Anterior cingulate cortex (tissue), 58 donors: ENCODE measurements around the gene LMX1B.

Experiments
- DNase-seq, 58 donors: peaks; one replicate each; lab custom pipeline; 2025; lab: John Stamatoyannopoulos, UW

The LMX1B gene

GRCh38 chr9:126692041-126692758 lies 78.5 kb downstream of the LMX1B start:
- DNase-seq, result no peak

GRCh38 chr9:126692759-126693427 lies 79.2 kb downstream of the LMX1B start:
- no peak for DNase-seq

- DNase-seq, result no peak
Observed at GRCh38 chr9:126693428-126693944, 79.8 kb downstream of the LMX1B start.

- no peak for DNase-seq
Observed at GRCh38 chr9:126694206-126695081, 80.7 kb downstream of the LMX1B start.

GRCh38 chr9:126695186-126695585 lies 81.5 kb downstream of the LMX1B start:
- DNase-seq, result no peak

GRCh38 chr9:126695701-126696400 lies 82.1 kb downstream of the LMX1B start:
- DNase-seq, result no peak

GRCh38 chr9:126696401-126697145 lies 82.8 kb downstream of the LMX1B start:
- DNase-seq, result no peak

GRCh38 chr9:126697330-126697729 lies 83.6 kb downstream of the LMX1B start:
- no peak for DNase-seq

GRCh38 chr9:126698251-126698650 lies 84.5 kb downstream of the LMX1B start:
- DNase-seq, result no peak

- DNase-seq, result no peak
Observed at GRCh38 chr9:126698756-126699155, 85.0 kb downstream of the LMX1B start.

- DNase-seq, result no peak
Observed at GRCh38 chr9:126699401-126699881, 85.7 kb downstream of the LMX1B start.

GRCh38 chr9:126700296-126700695 lies 86.6 kb downstream of the LMX1B start:
- DNase-seq, result no peak

GRCh38 chr9:126700903-126701812 lies 87.4 kb downstream of the LMX1B start:
- DNase-seq, result no peak

GRCh38 chr9:126701813-126702140 lies 88.0 kb downstream of the LMX1B start:
- DNase-seq, result no peak

- no peak for DNase-seq
Observed at GRCh38 chr9:126702151-126703001, 88.6 kb downstream of the LMX1B start.

- DNase-seq, result no peak
Observed at GRCh38 chr9:126703002-126703865, 89.5 kb downstream of the LMX1B start.

GRCh38 chr9:126703866-126704156 lies 90.1 kb downstream of the LMX1B start:
- no peak for DNase-seq
